HCT116 (cell line): Measurements from ENCODE around the gene KLK15. TPM values are rescaled to one million over a fixed set of nuclear protein-coding genes. Genes with fewer than 3 reads are reported as not detected.

Experiments
- ATAC-seq: fragments of 200-7000 bp; cut with Tn5 transposase; 2 replicates; pipeline ENCODE4 v1.9.1; 2020; ENCODE audit warnings: mild to moderate bottlenecking, moderate library complexity
- Bru-seq: library from RNA; stranded (reverse); fragments of 400-500 nt; gene quantifications from one replicate; lab custom pipeline; 2021; lab: Mats Ljungman, UMichigan
- BruChase-seq, 2 experiments: library from RNA; stranded (reverse); fragments of 400-500 nt; gene quantifications; one replicate each; lab custom pipeline; 2021; lab: Mats Ljungman, UMichigan
- BruUV-seq: library from RNA; stranded (reverse); fragments of 400-500 nt; replicated peaks from 2 replicates; lab custom pipeline; 2021; lab: Mats Ljungman, UMichigan
- CTCF ChIA-PET: fragments of 300-600 bp; sonication (Branson Sonifier 250); formaldehyde crosslinking; loops from one replicate; lab custom pipeline; 2021; ENCODE audit warnings: antibody characterized with exemption; lab: Charles Lee
- POLR2A ChIA-PET: fragments of 300-600, 350-600 bp; sonication (Branson Sonifier 250); formaldehyde crosslinking; loops from one replicate; lab custom pipeline; 2021; ENCODE audit warnings: antibody characterized with exemption; lab: Charles Lee
- RAD21 ChIA-PET, 2 experiments: fragments of 300-600 bp; sonication (Branson Sonifier 250); formaldehyde crosslinking; loops; one replicate each; lab custom pipeline; 2023; ENCODE audit warnings: low total read pairs in 2 of 2; ENCODE audit not compliant: uncharacterized antibody in 2 of 2, unreplicated experiment in 2 of 2, low non-redundant PET in 1 of 2; lab: Charles Lee
- DNase-seq: peaks from one replicate; pipeline ENCODE4 v3.0.0-alpha.2; 2010; ENCODE audit warnings: low read depth, low spot score
- H2AFZ ChIP-seq: fragments of 200-600 bp; shearing (Covaris generic), sonication (generic); 2 replicates; pipeline ENCODE4 v1.6.1; 2017; ENCODE audit warnings: low read depth, mixed run types, mixed read lengths, antibody characterized with exemption, low read length; ENCODE audit not compliant: poor library complexity, severe bottlenecking
- H3K27ac ChIP-seq: 2 replicates; pipeline ENCODE4 v1.5.1; 2012; ENCODE audit warnings: low read depth, low read length
- H3K27me3 ChIP-seq: fragments of 200-600 bp; sonication (generic); 2 replicates; pipeline ENCODE4 v1.6.1; 2016; ENCODE audit warnings: mixed run types, low read length, mixed read lengths; ENCODE audit not compliant: insufficient read depth
- H3K36me3 ChIP-seq, 2 experiments: fragments of 200-500 bp in 1 of 2; fragments of 200-600 bp in 1 of 2; sonication (Bioruptor generic) in 1 of 2; sonication (generic) in 1 of 2; 2 replicates each; pipeline versions ENCODE4 v1.5.1 to v1.6.1; 2014 to 2016; ENCODE audit warnings: low read length in 2 of 2, inconsistent platforms in 1 of 2, mixed read lengths in 1 of 2, mixed run types in 1 of 2; ENCODE audit not compliant: insufficient read depth in 2 of 2, control insufficient read depth in 1 of 2
- H3K4me1 ChIP-seq, 2 experiments: fragments of 200-600 bp in 1 of 2; sonication (generic) in 1 of 2; 2 replicates each; pipeline versions ENCODE4 v1.5.1 to v1.6.1; 2012 to 2017; ENCODE audit warnings: low read length in 2 of 2, inconsistent platforms in 1 of 2, mild to moderate bottlenecking in 1 of 2, mixed read lengths in 1 of 2, mixed run types in 1 of 2, moderate library complexity in 1 of 2; ENCODE audit not compliant: insufficient read depth in 2 of 2, control insufficient read depth in 1 of 2
- H3K4me2 ChIP-seq: fragments of 200-600 bp; sonication (generic); 2 replicates; pipeline ENCODE4 v1.6.1; 2017; ENCODE audit warnings: mixed run types, low read length, mixed read lengths
- H3K4me3 ChIP-seq, 2 experiments: fragments of 200-600 bp in 1 of 2; sonication (generic) in 1 of 2; replicated peaks in 1 of 2; 2 replicates each; pipeline ENCODE4 v1.5.1; 2011 to 2016; ENCODE audit warnings: low read length in 2 of 2, control low read depth in 1 of 2, low read depth in 1 of 2, mild to moderate bottlenecking in 1 of 2, mixed read lengths in 1 of 2, mixed run types in 1 of 2
- H3K79me2 ChIP-seq: fragments of 200-600 bp; sonication (generic); 2 replicates; pipeline ENCODE4 v1.6.1; 2017; ENCODE audit warnings: mild to moderate bottlenecking, mixed run types, low read length, moderate library complexity, mixed read lengths; ENCODE audit not compliant: insufficient read depth
- H3K9ac ChIP-seq: fragments of 200-600 bp; sonication (generic); 2 replicates; pipeline ENCODE4 v1.6.1; 2016; ENCODE audit warnings: low read length, mixed read lengths
- H3K9me2 ChIP-seq: fragments of 200-600 bp; sonication (generic), shearing (Covaris generic); 2 replicates; pipeline ENCODE4 v1.6.1; 2017; ENCODE audit warnings: mixed run types, mild to moderate bottlenecking, moderate library complexity; ENCODE audit not compliant: insufficient read depth
- H3K9me3 ChIP-seq, 2 experiments: fragments of 200-500 bp in 1 of 2; fragments of 200-600 bp in 1 of 2; sonication (Bioruptor generic) in 1 of 2; sonication (generic) in 1 of 2; 2 replicates each; pipeline ENCODE4 v1.6.1; 2014 to 2017; ENCODE audit warnings: low read length in 2 of 2, mixed read lengths in 2 of 2, inconsistent platforms in 1 of 2, low read depth in 1 of 2, mild to moderate bottlenecking in 1 of 2, mixed run types in 1 of 2, moderate library complexity in 1 of 2; ENCODE audit not compliant: control insufficient read depth in 1 of 2, insufficient read depth in 1 of 2
- H4K20me1 ChIP-seq: fragments of 200-600 bp; sonication (generic), shearing (Covaris generic); 2 replicates; pipeline ENCODE4 v1.6.1; 2017; ENCODE audit warnings: mixed run types, mild to moderate bottlenecking, moderate library complexity; ENCODE audit not compliant: insufficient read depth
- EGR1 ChIP-seq: IDR thresholded peaks from 2 replicates; pipeline ENCODE4 v1.6.1; 2012; ENCODE audit warnings: low read depth
- ELF1 ChIP-seq: IDR thresholded peaks from 2 replicates; pipeline ENCODE4 v1.6.1; 2012; ENCODE audit warnings: low read depth, borderline replicate concordance
- EZH2 ChIP-seq: fragments of 200-600 bp; sonication (generic); IDR thresholded peaks from 2 replicates; pipeline ENCODE4 v1.6.1; 2017; ENCODE audit warnings: antibody characterized with exemption, mixed run types
- EZH2phosphoT487 ChIP-seq: fragments of 200-600 bp; IDR thresholded peaks from 2 replicates; pipeline ENCODE4 v1.6.1; 2018; ENCODE audit warnings: antibody characterized with exemption, borderline replicate concordance
- RAD21 ChIP-seq: IDR thresholded peaks from 2 replicates; pipeline ENCODE4 v1.6.1; 2012; ENCODE audit warnings: low read depth, mild to moderate bottlenecking
- REST ChIP-seq: IDR thresholded peaks from 2 replicates; pipeline ENCODE4 v1.6.1; 2012; ENCODE audit warnings: low read depth
- SIN3A ChIP-seq: IDR thresholded peaks from 2 replicates; pipeline ENCODE4 v1.6.1; 2012; ENCODE audit warnings: low read depth
- SP1 ChIP-seq: IDR thresholded peaks from 2 replicates; pipeline ENCODE4 v1.6.1; 2012; ENCODE audit warnings: low read depth
- SRF ChIP-seq: IDR thresholded peaks from 2 replicates; pipeline ENCODE4 v1.6.1; 2012; ENCODE audit warnings: low read depth
- YY1 ChIP-seq: IDR thresholded peaks from 2 replicates; pipeline ENCODE4 v1.6.1; 2011; ENCODE audit warnings: low read length, low read depth, moderate library complexity, mild to moderate bottlenecking; ENCODE audit not compliant: insufficient replicate concordance; ENCODE audit errors: extremely low read depth
- ZNF274 ChIP-seq: fragments of 200-500 bp; sonication (Bioruptor generic); IDR thresholded peaks from 2 replicates; pipeline ENCODE4 v1.6.1; 2014; ENCODE audit warnings: mild to moderate bottlenecking, low read depth, low read length, inconsistent platforms
- intact Hi-C: fragments of 100-400 bp; cut with micrococcal nuclease; formaldehyde crosslinking; loops from 2 replicates; pipeline ENCODE4 v1.10.0; 2022
- long read RNA-seq: library from polyadenylated mRNA; unstranded; transcript quantifications from one replicate; pipeline ENCODE4 v2.0.0, GENCODE V29; 2021; ENCODE audit not compliant: unreplicated experiment
- polyA plus RNA-seq: library from polyadenylated mRNA; unstranded; fragments of >200 nt; gene quantifications from 2 replicates; pipeline ENCODE4 v1.2.1, GENCODE V29; 2012; ENCODE audit warnings: missing spikeins
- total RNA-seq: library from RNA; stranded (reverse); gene quantifications from one replicate; pipeline ENCODE4 v1.2.1, GENCODE V29; 2021; ENCODE audit not compliant: unreplicated experiment

The KLK15 gene
- total RNA-seq, result not detected
- 0.17 and 0.39 TPM in 2 replicates for polyA plus RNA-seq
- percentile 24 among the genes with signal in this experiment for Bru-seq, nascent RNA
- percentile 11 among the genes with signal in this experiment for BruChase-seq, experiment 1, labeled RNA remaining after a 6-hour chase
- BruChase-seq, experiment 2, labeled RNA remaining after a 2-hour chase, result percentile 14 among the genes with signal in this experiment
- long read RNA-seq, result 0 reads

- H3K9ac ChIP-seq, result no peak within 1 kb of the TSS
- no peaks in the 10 kb centered on the region for H3K9me3 ChIP-seq
- no peak for DNase-seq
- no peak for ATAC-seq
- H3K79me2 ChIP-seq, result no peaks in the 10 kb centered on the region
- H3K9me2 ChIP-seq, result no peaks in the 10 kb centered on the region
- POLR2A ChIA-PET, result no interaction called here
- no peak within 1 kb of the TSS for H2AFZ ChIP-seq
- TF ChIP-seq EZH2, result no peak
- no peak for TF ChIP-seq SRF
- TF ChIP-seq SP1, result no peak
- TF ChIP-seq ELF1, result no peak
- TF ChIP-seq RAD21, result no peak
- no peak for TF ChIP-seq REST
- no peak for TF ChIP-seq EGR1
- no peak for TF ChIP-seq EZH2phosphoT487
- TF ChIP-seq ZNF274, result no peak
- TF ChIP-seq SIN3A, result no peak
- TF ChIP-seq YY1, result no peak
- TF ChIP-seq, all 23 proteins: peak for 0
- RAD21 ChIA-PET, result no interaction called here
- no peaks in the 10 kb centered on the region for H3K27me3 ChIP-seq
- no peaks in the 10 kb centered on the region for H4K20me1 ChIP-seq
- peaks cover 13 to 26% of the 10 kb centered on the region in 2 experiments for H3K4me1 ChIP-seq
- CTCF ChIA-PET, result no interaction called here
- H3K4me2 ChIP-seq, result no peak within 1 kb of the TSS
- intact Hi-C loops, result no loop called here
- H3K36me3 ChIP-seq, result no peaks in the 10 kb centered on the region
- no TSS peak for BruUV-seq
- H3K4me3 ChIP-seq, result no peak within 1 kb of the TSS
- no peak within 1 kb of the TSS for H3K27ac ChIP-seq
These were observed at the start of gene KLK15 for GRCh38 chr19:50833117-50833801. Gene KLK15, minus strand, starts transcription at chr19:50833574. Its CDS starts 2,082 bp downstream, at chr19:50831492.
